ENCODE measurements around the gene DPP10. TPM values are rescaled to one million over a fixed set of nuclear protein-coding genes. Genes with fewer than 3 reads are reported as not detected.
A peak's percentile ranks its signal among the peaks of the same experiment; 100 is the strongest.

DPP10 gene
- total RNA-seq, 2 experiments from 2014 or later = not detected

DNA sequence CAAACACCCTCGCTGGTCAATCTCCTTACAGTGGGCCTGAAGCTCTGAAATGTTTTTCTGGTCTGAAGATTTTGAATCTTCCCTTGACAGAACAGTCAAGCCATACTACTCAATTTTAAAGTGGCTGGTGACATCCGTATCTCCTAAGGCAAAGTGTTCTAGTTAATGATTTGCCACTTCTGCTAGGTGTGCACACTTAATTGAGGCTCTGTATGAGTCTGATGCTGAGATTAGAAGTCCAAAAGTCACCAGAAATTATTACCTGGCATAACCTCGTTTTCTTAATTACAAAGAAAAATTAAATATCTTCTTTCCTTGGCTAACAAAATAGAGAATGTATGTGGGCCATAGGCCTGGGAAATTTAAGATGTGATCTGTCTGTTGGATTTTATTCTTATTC lies 104.1 kb downstream of the DPP10 start:
- no peaks in the 10 kb centered on the region for H3K36me3 Mint-ChIP-seq (ENCODE audit: low read depth)
- H3K27ac Mint-ChIP-seq = no peak overlapping the region
- H3K9me3 Mint-ChIP-seq = no peaks in the 10 kb centered on the region
- intact Hi-C loops (cut with micrococcal nuclease) = no loop called here
- ChIA-PET POLR2A (no interaction called here), CTCF (no interaction called here)
- ATAC-seq (no peak), DNase-seq (no peak)
- H3K27me3 Mint-ChIP-seq = no peaks in the 10 kb centered on the region
- TF ChIP-seq, protein P1, sequence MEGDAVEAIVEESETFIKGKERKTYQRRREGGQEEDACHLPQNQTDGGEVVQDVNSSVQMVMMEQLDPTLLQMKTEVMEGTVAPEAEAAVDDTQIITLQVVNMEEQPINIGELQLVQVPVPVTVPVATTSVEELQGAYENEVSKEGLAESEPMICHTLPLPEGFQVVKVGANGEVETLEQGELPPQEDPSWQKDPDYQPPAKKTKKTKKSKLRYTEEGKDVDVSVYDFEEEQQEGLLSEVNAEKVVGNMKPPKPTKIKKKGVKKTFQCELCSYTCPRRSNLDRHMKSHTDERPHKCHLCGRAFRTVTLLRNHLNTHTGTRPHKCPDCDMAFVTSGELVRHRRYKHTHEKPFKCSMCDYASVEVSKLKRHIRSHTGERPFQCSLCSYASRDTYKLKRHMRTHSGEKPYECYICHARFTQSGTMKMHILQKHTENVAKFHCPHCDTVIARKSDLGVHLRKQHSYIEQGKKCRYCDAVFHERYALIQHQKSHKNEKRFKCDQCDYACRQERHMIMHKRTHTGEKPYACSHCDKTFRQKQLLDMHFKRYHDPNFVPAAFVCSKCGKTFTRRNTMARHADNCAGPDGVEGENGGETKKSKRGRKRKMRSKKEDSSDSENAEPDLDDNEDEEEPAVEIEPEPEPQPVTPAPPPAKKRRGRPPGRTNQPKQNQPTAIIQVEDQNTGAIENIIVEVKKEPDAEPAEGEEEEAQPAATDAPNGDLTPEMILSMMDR (IDR thresholded peaks at IDR 0.05) = no peak
- H3K4me3 Mint-ChIP-seq = no peak overlapping the region
- H3K4me1 Mint-ChIP-seq (ENCODE audit: low read depth) = peaks cover 3% of the 10 kb centered on the region

DNA sequence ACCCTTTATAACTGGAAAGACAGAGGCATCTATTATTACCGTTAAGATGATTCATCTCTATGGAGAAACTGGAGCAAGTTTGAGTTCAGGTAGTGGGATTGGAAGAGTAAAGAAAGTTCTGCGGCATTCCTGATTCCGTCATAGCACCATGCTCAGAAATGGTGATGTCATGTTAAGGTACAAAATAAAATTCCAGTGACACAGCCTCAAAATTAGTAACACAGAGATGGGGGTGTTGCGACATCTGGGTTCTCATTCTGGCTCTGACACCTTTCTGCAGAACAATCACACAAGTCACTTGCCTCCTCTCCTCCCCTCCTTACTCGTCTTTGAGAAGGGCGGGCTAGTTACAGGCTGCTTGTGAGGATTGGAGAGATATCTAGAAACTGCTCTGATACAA lies 105.7 kb downstream of the DPP10 start:
- DNase-seq (no peak), ATAC-seq (no peak)
- Mint-ChIP-seq H3K27me3 (no peaks in the 10 kb centered on the region), H3K4me3 (no peak overlapping the region), H3K4me1 (ENCODE audit: low read depth) (peaks cover 3% of the 10 kb centered on the region), H3K36me3 (ENCODE audit: low read depth) (no peaks in the 10 kb centered on the region), H3K9me3 (no peaks in the 10 kb centered on the region), H3K27ac (no peak overlapping the region)
- ChIA-PET CTCF (no interaction called here), POLR2A (no interaction called here)
- TF ChIP-seq, protein P1 (IDR thresholded peaks at IDR 0.05) = no peak
- intact Hi-C loops (cut with micrococcal nuclease) = no loop called here

DNA sequence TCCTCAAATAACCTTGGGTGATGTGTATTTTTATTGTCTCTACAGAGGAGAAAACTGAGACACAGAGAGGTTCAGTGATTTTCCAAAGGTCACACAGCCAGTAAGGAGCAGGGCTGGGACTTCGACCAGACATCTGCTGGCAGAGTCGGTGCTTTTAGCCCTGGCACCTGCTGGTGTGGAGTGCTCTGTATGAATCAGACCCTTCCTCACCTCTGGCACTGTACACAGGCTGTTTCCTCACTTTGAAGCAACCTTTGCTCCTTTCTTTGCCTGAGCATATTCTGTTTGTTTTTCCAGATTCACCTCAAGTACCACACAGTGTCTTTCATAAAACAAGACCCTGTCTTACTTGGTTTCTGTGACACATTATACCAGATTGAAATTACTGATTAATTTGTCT lies 107.9 kb downstream of the DPP10 start:
- ChIA-PET POLR2A (no interaction called here), CTCF (interaction anchor here (1.3 to 1.4 kb wide), 2 partner anchors 10 to 585 kb away, joined by 3 to 6 read pairs; no protein-coding TSS in a partner anchor)
- no peak for ATAC-seq
- Mint-ChIP-seq H3K27me3 (peaks cover 3% of the 10 kb centered on the region), H3K9me3 (no peaks in the 10 kb centered on the region), H3K36me3 (ENCODE audit: low read depth) (no peaks in the 10 kb centered on the region), H3K4me3 (no peak overlapping the region), H3K27ac (no peak overlapping the region), H3K4me1 (ENCODE audit: low read depth) (no peaks in the 10 kb centered on the region)
- TF ChIP-seq, protein P1 (IDR thresholded peaks at IDR 0.05) = no peak
- intact Hi-C loops (cut with micrococcal nuclease) = no loop called here
- no peak for DNase-seq

DNA sequence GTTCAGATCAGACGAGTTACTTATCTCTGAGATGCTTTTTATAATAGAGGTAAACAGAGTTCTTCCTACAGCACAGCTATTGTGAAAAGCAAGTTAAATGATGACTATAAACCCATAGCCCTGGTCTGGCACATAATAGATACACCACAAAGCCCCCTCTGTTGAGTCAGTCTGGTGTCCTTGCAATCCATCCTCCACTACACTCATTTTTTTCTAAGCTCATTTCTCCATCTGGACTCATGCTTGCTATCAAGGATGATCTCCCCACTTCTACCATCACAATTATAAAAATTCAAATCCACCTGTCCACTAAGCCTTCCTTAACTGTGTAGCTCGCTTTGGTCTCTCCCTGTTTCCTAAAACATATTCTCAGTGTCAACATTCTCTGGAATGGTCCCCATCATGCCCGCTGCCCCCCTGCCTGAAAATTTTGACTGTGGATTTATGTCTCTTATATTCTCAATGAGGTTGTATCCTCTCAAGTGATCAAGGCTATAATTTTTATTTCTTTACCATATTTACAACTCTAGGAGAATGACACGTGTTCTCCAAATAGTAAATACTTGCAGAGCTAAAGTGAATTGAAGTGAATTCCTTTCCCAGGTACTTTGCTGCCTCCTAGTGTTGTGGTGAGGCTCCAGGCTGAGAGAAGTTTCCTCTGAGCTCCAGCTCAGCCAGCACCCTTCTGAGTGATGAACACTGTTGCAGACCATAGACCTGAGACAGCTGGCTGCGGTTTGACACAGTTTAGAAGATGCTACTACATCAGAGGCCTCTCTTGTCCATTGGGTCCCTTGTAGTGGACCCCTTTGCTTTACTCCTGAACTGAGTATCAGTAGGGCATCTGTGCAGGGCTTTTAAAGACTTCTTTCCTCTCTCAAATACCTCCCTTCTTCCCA lies 108.7 kb downstream of the DPP10 start:
- POLR2A ChIA-PET = no interaction called here
- no peaks in the 10 kb centered on the region for H3K9me3 Mint-ChIP-seq
- DNase-seq (peak; percentile 45), ATAC-seq (no peak)
- H3K27me3 Mint-ChIP-seq = peaks cover 5% of the 10 kb centered on the region
- CTCF ChIA-PET = interaction anchor here (0.6 to 1.4 kb wide), 3 partner anchors 10 to 586 kb away, joined by 3 to 6 read pairs (median 3); no protein-coding TSS in a partner anchor
- H3K36me3 Mint-ChIP-seq (ENCODE audit: low read depth) = no peaks in the 10 kb centered on the region
- intact Hi-C loops (cut with micrococcal nuclease) = no loop called here
- H3K4me1 Mint-ChIP-seq (ENCODE audit: low read depth) = no peaks in the 10 kb centered on the region
- no peak overlapping the region for H3K4me3 Mint-ChIP-seq
- TF ChIP-seq, protein P1 (IDR thresholded peaks at IDR 0.05) = peak; percentile 44
- H3K27ac Mint-ChIP-seq = no peak overlapping the region

DNA sequence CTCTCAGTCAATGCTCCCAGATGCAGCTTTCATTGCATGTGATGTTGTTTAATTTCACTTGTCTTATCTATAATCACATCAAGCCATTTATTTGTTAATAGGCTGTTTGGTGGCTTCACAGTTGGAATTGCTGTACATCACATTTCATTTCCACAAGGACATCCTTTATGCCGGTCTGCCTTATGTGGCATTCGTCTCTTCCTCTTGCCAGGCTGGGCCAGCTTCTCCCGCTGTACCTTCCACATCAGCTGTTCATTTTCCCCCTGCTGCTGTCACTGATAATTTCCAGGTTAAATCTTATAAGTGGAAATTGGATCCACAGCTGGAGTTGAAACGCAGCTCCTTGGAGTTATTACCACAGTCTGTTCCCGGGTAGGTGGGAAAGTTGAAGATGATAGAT lies 110.6 kb downstream of the DPP10 start:
- H3K9me3 Mint-ChIP-seq = no peaks in the 10 kb centered on the region
- TF ChIP-seq, protein P1 (IDR thresholded peaks at IDR 0.05) = no peak
- H3K36me3 Mint-ChIP-seq (ENCODE audit: low read depth) = no peaks in the 10 kb centered on the region
- DNase-seq (no peak), ATAC-seq (no peak)
- no peak overlapping the region for H3K27ac Mint-ChIP-seq
- no peak overlapping the region for H3K4me3 Mint-ChIP-seq
- peaks cover 5% of the 10 kb centered on the region for H3K27me3 Mint-ChIP-seq
- CTCF ChIA-PET = no interaction called here
- no peaks in the 10 kb centered on the region for H3K4me1 Mint-ChIP-seq (ENCODE audit: low read depth)
- intact Hi-C loops (cut with micrococcal nuclease) = no loop called here
- POLR2A ChIA-PET = no interaction called here

All from activated CD8-positive, alpha-beta T cell treated with anti-CD3 and anti-CD28 coated beads for 36 hours (primary cell).